HL-60/S4 (cell line): ENCODE results near the gene PKD1.
"Not testable (repeated sequence)": the region's sequence is repeated elsewhere in the genome, so short reads cannot be mapped to it uniquely, and the experiment has no call there.

Experiments used
- in situ Hi-C: fragments of 300-500 bp; cut with MboI; formaldehyde crosslinking; loops from 2 replicates; pipeline ENCODE4 v1.14.3; 2022; ENCODE audit warnings: low sequenced_read_pairs

The PKD1 gene

DNA sequence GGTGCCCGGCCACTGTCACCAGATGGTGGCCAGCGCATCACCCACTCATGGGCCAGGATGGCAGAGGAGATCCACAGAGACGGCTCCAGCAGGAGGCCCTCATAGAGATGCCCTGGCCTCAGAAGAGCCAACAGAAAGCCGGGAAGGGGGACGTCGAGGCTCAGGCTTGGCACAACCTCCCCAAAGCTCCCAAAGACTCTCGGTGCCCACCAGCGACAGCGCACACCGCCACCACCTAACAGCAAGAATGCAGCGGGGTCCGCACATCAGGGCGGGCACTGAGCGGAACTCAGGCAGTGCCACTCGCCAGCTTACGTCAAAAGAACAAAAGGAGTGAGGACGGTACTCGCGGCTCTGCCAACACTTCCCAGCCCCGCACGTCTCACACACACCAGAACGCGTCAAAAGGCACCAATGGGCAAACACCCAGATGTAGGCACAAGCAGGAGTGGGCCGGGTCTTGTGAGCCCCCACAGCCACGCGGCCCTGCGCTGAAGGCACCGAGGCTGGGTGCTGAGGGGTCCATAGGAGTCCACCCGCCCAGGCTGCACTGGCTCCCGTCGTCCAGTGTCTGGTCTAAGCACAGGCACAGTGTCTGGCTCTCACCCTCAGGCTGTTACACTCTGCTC lies 8.7 kb downstream of the PKD1 start:
- in situ Hi-C loops, result loop anchor here (25.0 kb wide), 1 partner anchor 265 kb away; the partner anchor contains the start of gene MEIOB

DNA sequence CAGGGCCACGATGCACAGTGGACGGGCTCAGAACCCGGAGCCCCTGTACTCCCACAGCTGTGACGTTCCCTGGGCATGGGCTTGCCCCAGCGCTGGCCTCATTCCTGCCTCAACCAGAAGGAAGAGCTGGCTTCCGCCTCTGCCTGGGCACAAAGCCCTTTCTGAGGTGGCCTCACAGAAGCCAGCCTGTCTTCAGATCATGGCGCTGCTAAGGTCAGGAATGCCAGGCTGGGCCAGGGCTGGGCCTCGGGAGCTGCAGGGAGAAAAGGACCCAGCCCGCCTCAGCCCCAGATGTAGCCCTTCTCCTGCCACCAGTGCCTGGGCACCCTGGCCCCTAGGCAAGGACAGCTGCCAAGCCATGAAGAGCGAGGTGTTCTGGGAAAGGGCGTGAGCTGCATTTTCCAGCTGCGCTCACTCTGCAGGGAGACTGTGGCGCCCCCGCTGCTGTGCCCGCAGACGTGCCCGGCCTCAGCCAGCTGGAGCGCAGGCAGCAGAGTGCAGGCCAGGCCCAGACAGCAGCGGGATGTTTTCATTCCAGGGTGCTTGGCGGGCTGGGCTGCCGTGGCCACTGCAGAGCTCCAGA lies 9.4 kb downstream of the PKD1 start:
- in situ Hi-C loops, result loop anchor here (25.0 kb wide), 1 partner anchor 264 kb away; the partner anchor contains the start of gene MEIOB

DNA sequence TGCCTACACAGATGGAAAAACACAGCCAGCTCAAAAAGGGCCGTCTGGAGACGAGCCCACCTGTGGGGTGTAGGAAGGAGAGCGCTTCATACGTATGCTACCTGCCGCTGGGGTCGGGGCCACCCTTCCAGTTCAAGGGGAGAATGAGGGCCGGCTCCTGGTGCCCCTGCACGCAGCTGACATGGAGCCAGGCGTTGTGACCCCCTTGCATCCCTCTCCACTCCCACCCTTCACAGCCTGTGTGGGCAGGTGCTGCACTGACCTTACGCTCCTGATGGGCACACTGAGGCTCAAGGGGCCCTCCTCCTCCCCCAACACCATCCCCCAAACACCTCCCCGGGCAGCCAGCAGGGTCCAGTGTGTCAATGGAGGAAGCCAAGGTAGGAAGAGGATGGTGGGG lies 10.1 kb downstream of the PKD1 start:
- in situ Hi-C loops, result loop anchor here (25.0 kb wide), 1 partner anchor 263 kb away; the partner anchor contains the start of gene MEIOB

DNA sequence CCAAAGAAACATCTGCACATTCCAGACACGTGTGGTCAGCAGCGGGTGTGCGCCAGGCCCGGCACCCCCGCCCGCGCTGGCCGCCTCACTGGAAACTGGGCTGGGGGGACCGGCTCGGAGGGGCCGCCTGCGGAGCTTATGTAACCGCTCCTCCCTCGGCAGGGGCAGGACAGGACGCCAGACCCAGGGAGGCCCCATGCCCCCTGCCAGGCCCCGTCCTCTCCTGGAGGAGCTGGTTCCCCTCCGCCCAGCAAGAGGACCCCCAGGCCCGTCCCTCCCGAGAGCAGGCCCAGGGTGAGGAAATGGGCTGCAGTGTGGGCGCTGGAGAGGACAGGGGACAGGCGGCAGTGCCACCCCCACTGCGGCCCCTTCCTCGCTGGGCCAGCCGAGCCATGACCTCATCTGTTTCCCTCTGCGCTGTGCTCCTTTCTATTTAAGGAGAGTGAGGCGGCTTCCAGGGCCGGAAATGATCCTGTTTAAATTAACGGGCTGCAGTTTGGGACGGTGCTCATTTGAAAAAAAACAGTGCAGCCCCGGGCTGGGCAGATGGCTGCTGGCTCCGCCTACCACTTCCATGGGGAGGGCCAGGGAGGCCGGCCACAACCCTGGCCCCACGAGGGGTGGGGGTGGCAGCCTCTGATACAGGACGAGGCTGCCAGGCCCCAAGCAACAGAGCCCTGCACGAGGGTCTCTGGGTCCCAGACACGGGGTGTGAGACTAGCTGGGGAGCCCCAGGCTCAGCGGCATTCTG lies 10.8 kb downstream of the PKD1 start:
- in situ Hi-C loops, result loop anchor here (25.0 kb wide), 1 partner anchor 263 kb away; the partner anchor contains the start of gene MEIOB

DNA sequence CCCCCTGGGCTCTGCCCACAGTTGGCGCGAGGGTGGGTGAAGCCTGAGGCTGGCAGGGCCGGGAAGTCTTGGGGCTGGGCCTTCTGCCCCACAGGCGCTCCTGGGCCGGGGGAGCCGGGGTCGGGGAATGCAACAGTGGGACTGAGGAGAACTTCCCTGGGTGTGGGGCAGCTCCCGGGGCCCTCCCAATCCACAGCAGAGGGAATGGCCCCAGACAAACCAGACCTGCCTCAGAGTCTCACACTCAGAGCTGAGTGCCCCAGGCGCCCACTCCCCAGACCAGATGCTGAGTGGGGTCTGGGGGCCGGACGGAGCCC lies 11.4 kb downstream of the PKD1 start:
- in situ Hi-C loops, result not testable (repeated sequence)

DNA sequence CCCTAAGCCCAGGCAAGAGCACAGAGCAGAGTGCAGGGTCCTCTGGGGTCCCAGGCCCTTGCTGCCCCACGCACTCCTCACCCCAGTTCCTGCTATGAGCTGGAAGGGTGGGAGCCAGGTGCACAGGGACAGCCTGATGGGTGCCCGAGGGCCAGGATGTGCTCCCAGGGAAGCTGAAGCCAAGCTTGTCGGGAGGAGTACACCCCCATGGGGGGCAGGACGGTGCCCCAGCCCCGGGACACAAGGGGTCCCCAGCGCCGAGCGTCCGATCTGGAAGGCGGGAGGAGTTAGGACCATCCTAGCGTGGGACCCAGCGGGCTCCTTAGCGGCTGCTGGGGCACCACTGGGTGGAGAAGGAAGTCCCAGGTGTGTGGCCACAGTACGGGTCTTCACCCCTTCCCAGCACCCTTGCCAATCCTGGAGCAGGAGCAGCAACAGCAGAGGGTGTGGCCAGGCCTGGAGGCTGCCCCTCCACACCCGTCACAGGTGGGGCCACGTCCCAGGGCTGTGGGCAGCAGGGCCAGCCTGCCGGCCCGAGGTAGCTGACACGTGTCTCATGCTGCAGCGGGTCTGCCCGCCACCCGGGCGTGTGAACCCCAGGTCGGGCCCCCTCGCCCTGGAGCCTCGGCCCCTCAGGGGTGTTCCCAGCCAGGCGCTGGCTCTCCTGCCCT lies 11.9 kb downstream of the PKD1 start:
- in situ Hi-C loops, result not testable (repeated sequence)

DNA sequence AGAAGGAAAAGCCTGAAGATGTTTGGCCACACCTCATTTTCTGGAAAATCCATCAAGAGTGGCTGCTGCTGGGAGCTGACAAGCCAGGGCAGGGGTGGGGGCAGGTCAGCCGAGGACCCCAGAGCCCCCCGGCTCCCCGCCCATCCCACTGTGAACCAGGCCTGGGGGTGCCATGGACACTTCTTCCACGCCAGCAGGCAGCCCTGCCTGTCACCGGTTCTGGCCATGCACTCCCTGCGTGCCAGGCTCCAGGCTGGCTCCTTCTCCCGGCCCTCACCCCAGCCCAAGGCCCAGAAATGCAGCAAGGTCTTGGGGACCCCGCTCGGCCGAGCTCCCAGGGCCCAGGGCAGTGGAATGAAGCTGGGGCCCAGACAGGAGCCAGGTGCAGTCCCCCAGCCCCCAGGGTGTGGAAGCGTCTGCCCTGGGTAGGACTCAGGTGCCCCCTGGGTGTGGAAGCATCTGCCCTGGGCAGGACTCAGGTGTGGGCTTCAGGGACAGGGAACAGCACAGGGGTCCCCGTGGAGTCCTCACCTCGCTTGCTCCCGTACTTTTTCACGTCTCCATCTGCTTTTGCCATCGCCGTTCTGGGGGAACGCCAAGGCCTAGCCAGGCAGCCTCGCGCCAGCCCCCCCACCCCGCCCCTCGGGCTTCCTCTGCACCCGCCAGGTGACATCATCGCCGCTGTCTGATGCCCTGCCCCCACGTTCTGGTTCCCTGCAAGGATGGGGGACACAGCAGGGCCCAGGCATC lies 12.6 kb downstream of the PKD1 start:
- in situ Hi-C loops, result not testable (repeated sequence)

DNA sequence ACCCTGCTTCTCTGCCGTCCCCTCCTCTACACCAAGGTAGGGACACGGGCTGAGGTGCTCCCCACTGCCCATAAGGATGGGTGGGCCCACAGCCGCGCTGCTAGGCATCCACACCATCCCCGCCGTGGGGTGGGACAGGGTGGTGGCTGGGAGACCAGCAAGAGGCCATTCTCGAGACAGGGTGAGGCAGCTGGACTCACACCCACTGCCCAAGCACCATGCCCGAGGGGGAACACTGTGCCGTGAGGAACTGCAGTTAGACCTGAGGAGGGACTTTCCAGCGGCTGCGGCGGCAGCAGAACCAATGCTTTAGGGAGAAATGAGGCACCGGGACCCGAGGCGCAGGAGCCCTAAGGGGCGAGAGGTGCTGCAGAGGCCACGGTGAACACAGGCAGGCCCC lies 13.3 kb downstream of the PKD1 start:
- in situ Hi-C loops, result no loop called here

DNA sequence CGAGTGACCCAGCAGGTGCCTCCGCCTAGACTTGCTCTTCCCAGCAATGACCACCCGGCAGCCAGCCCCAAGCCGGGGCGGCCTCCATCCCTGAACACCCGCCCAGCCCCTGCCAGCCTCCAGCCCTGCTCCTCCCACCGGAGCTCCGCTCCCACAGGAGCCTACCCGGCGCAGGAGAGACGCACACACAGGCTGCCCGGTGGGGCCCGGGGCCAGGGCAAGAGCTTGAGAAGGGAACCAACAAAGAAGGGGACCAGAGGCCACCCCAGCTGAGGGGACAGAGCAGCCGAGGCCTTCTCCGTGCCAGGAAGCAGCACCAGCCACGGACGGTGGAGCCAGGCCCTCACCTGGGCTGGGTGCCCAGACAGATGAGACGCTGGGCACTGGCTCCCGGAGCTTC lies 13.8 kb downstream of the PKD1 start:
- in situ Hi-C loops, result no loop called here

DNA sequence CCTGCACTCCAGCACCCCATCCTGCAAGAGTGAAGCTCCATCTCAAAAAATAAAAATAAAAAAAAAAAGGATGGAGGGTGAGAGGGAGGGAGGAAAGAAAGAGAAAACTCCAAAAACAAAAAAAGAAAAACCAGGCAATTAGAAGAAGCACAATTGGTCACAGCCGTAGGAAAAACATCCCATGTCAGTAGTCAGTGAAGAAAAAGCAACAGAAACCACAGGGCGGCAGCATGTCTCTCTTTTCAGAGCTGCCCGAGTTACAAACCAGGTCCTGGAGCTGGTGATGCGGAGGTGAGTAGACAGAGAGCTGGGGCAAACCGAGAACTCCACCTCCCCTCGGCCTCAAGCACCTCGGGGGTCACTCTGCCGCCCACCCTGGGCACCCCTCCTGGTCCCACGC lies 14.4 kb downstream of the PKD1 start:
- in situ Hi-C loops, result not testable (repeated sequence)

DNA sequence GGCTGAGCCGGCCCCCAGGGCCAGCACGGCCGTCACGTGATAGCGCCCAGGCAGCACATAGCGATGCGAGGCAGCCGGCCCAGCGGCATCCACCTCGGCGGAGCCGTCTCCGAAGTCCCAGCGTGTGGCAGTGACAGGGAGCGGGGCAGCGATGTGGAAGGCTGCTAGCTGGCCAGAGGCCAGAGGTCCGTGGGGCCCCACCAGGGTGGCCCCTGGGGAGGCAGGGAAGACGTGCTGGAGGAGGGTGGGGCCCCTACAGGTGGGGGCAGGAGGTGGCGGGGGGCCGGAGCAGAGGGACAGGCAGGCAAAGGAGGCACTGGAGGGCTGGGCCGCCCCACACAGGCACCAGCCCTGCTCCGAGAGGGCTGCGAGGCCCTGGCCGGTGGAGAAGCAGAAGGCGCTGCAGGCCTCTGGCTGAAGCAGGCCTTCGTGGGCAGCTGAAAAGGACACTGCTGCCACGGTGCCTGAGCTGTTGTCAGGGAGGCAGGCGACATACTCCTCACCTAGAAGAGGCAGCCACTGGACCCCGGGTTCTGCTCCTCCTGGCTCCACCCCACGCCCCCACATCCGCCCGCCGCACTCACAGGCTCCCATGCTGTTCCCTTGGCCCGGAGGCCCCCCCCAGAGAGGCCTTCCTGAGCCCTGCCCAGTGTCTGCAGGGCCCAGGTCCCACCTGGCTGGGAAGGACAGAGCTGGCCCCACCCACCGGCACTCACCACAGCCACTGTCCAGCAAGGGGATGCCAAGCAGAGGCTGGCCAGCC lies 17.6 kb downstream of the PKD1 start:
- in situ Hi-C loops, result not testable (repeated sequence)

DNA sequence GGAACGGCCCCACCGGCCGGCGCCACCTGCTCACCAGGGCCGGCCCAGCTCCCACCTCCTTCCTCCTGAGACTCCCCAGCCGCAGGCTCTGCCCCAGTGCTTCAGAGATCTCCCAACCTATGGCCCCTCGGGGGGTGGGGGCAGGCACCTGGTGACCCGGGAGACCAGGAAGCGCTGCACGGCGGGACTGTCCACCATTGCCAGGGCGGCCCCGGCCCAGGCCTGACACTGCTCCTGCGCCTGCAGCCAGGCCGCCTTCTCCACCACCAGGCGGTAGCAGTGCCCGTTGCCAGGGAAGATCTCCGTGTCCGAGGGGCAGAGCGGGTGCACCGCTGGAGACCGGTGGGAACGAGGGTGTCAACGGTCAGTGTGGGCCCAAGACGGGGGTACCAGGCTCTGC lies 18.4 kb downstream of the PKD1 start:
- in situ Hi-C loops, result not testable (repeated sequence)

DNA sequence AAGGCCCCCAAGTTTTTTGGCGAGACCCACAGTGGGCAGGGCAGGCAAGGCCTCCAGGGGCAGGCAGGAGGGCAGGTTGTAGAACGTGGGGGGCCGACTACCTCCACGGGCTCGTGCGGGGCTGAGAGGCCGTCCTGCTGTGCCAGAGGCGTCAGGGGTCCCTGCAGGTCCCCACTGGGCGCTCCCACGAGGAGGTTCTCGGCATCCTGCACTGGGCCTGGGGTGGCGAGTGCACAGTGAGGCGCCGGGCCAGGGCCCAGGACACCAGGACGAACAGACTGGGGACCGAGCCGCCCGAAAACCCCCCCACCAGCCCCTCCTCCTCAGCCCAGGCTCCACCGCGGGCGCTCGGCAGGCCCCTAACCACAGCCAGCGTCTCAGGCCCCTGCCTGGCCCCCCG lies 19.3 kb downstream of the PKD1 start:
- in situ Hi-C loops, result not testable (repeated sequence)

DNA sequence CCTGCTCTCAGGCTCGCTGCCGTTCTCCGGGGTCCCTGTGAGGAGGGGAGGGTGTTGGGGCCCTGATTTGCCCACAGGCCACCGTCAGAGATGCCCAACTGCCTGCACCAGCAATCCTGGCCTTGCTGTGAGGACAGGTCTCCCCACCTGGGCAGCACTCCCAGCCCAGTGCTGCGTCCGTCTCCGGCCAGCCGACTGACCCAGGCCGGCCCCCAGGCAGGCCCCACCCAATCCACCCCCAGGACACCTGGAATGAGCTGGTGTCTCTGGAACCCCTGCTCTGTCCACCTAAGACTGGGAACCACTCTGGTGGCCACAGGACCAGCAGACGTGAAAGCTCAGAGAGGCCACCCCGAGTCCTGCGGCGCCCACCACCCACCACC lies 20.1 kb downstream of the PKD1 start:
- in situ Hi-C loops, result no loop called here

DNA sequence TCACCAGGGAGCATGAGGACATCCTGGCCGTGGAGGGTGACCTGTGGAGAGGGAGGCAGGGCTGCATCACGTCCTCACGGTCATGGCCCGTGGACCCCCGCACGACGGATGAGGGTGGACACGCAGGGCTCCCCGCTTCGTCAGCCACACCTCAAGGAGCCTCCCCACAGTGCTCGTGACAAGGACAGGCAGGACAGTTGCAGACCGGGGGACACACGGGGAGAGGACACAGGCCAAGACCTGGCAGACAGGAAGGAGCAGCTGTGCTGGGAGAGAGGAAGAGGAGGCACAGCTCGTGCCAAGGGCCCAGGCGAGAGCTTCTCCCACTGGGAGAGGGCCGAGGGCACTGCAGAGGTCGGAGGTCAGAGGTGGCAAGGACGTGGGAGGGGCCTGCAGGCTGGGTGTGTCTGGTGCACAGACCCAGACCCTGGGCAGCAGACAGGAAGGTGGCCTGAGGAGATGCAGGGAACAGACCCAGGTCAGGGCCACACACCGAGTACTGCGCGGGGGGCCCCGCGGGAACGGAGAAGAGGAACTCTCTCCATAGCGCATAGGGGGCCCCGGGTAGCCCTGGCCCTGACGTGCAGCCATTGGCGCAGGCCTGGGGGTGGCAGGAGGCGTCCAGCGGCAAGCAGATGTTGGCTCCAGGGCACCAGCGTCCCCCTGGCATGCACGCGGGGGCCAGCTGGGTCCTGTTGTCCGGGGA lies 20.7 kb downstream of the PKD1 start:
- in situ Hi-C loops, result not testable (repeated sequence)

DNA sequence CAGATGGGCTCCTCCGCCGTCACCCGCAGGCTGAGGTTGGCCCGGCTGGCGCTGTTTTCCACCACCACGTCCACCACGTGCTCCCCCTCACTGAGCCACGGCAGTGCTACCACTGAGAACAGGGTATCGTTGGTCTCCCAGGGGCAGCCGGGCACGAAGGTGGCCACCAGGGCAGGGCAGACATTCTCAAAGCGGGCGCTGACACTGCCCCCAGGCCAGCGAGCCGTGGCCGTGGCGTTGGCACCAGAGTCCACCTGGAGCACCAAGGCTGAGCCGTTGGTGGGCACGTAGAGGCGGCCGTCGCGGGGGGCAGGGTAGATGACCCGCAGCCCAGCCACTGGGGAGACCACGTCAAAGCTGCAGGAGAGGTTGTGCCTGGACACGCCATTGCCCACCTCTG lies 21.5 kb downstream of the PKD1 start:
- in situ Hi-C loops, result not testable (repeated sequence)

DNA sequence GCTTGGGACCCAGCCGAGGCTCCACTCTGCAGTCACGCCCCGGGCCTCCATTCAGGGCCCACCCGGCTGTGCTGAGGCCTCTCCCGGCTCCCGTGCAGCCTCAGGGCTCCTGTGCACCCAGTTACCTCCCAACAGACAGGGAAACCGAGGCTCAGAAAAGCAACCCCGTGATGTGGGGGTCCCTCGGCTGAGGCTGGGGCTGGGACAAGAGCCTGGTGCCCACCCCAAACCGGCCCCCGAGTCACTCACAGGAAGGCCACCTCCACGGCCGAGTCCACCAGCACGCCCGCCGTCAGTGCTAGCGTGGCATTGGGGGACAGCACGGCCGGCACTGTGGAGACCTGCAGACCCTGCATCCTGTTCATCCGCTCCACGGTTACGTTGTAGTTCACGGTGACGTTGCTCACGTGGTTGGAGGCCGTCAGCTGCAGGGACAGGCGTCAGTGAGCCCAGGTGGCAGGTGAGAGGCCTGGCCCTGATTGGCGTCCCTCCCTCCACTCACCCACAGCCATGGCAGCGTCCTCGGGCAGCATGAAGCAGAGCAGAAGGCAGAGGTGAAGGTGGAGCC lies 23.1 kb downstream of the PKD1 start:
- in situ Hi-C loops, result not testable (repeated sequence)

DNA sequence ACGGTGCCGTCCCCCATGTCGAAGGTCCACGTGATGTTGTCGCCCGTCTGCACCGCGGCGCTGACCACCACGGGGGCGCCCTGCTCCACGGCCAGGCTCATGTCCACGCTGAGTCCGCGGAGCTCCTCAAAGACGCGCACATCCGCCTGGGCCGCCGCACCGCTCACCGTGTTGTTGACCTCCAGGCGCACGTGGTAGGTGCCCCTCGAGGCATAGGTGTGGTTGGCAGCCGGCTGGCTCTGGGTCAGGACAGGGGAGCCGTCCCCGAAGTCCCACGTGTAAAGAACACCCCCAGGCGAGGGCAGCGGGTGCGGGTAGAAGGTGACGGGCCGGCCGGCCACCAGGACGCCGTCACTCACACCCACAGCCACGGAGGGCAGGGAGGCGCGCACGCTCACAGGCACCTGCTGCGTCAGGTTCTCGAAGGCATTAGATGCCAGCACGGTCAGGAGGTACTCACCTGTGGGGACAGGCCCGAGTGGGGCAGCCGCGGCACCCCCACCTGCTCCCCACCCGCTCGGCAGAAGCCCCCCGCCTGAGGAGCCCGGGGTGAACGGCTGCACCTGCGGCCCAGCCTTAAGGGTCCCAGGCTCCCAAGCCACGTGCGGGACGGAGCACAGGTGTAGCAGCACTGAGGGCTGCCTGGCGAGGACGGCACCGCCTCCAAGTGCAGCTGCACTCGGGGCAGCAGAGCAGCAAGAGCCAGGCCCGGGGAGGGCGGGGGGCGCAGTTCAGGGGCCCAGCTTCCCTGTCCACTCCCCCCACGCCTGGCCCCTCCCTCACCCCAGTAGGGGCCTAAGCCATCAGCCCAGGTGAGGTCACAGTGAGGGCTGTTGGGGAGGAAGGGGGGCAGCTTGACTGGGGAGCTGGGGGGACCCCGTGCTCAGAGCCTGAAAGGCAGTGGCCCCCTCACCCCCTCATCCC lies 24.0 kb downstream of the PKD1 start:
- in situ Hi-C loops, result not testable (repeated sequence)
